Activated T-helper 17 cell treated with anti-CD3 and anti-CD28 coated beads, Interleukin-2, amount 50 U/mL, for 72 hours (primary cell): ENCODE measurements around the gene LRRK1. TPM values are rescaled to one million over a fixed set of nuclear protein-coding genes. Genes with fewer than 3 reads are reported as not detected.

Source experiments
- ATAC-seq: fragments of 150-1000 bp; cut with Tn5 transposase; replicated peaks from 2 replicates; pipeline ENCODE4 v1.10.0; 2021; ENCODE audit warnings: mild to moderate bottlenecking, moderate library complexity
- H3K27ac Mint-ChIP-seq: one replicate; pipeline ENCODE4 v1.8.0; 2022; ENCODE audit warnings: mixed read lengths
- H3K27me3 Mint-ChIP-seq: one replicate; pipeline ENCODE4 v1.8.0; 2022; ENCODE audit warnings: mixed read lengths
- H3K36me3 Mint-ChIP-seq: one replicate; pipeline ENCODE4 v1.8.0; 2022; ENCODE audit warnings: low read depth, mild to moderate bottlenecking, mixed read lengths
- H3K4me1 Mint-ChIP-seq: one replicate; pipeline ENCODE4 v1.8.0; 2022; ENCODE audit warnings: mixed read lengths
- H3K4me3 Mint-ChIP-seq: one replicate; pipeline ENCODE4 v1.8.0; 2022; ENCODE audit warnings: mild to moderate bottlenecking, mixed read lengths
- H3K9me3 Mint-ChIP-seq: one replicate; pipeline ENCODE4 v1.8.0; 2022; ENCODE audit warnings: mixed read lengths
- total RNA-seq, 2 donors: library from RNA; stranded (reverse); gene quantifications; one replicate each; pipeline ENCODE4 v1.2.3, GENCODE V29; 2022

LRRK1 gene
- total RNA-seq, 2 donors from 2014 or later, result 0.74 to 0.82 TPM

- H3K27me3 Mint-ChIP-seq, result no peaks in the 10 kb centered on the region
- H3K27ac Mint-ChIP-seq, result no peak overlapping the region
- H3K4me3 Mint-ChIP-seq, result no peak overlapping the region
- no peaks in the 10 kb centered on the region for H3K9me3 Mint-ChIP-seq
- peaks cover 5% of the 10 kb centered on the region for H3K4me1 Mint-ChIP-seq
- ATAC-seq, result no peak
- no peaks in the 10 kb centered on the region for H3K36me3 Mint-ChIP-seq
Measured at GRCh38 chr15:101017093-101017754, 98.1 kb downstream of the LRRK1 start.

- ATAC-seq, result no peak
- Mint-ChIP-seq H3K4me3 (no peak overlapping the region), H3K4me1 (peaks cover 5% of the 10 kb centered on the region), H3K27ac (no peak overlapping the region), H3K27me3 (no peaks in the 10 kb centered on the region), H3K36me3 (no peaks in the 10 kb centered on the region), H3K9me3 (no peaks in the 10 kb centered on the region)
Measured at GRCh38 chr15:101018016-101018415, 98.9 kb downstream of the LRRK1 start.

GRCh38 chr15:101018450-101018849 is 99.3 kb downstream of the LRRK1 start:
- peaks cover 5% of the 10 kb centered on the region for H3K4me1 Mint-ChIP-seq
- no peak overlapping the region for H3K4me3 Mint-ChIP-seq
- no peaks in the 10 kb centered on the region for H3K9me3 Mint-ChIP-seq
- no peaks in the 10 kb centered on the region for H3K36me3 Mint-ChIP-seq
- no peaks in the 10 kb centered on the region for H3K27me3 Mint-ChIP-seq
- no peak for ATAC-seq
- no peak overlapping the region for H3K27ac Mint-ChIP-seq

- no peak for ATAC-seq
- no peak overlapping the region for H3K4me3 Mint-ChIP-seq
- H3K27me3 Mint-ChIP-seq, result no peaks in the 10 kb centered on the region
- H3K9me3 Mint-ChIP-seq, result no peaks in the 10 kb centered on the region
- no peak overlapping the region for H3K27ac Mint-ChIP-seq
- H3K4me1 Mint-ChIP-seq, result peaks cover 5% of the 10 kb centered on the region
- no peaks in the 10 kb centered on the region for H3K36me3 Mint-ChIP-seq
Measured at GRCh38 chr15:101019366-101019896, 100.3 kb downstream of the LRRK1 start.

- no peaks in the 10 kb centered on the region for H3K9me3 Mint-ChIP-seq
- ATAC-seq, result no peak
- H3K4me1 Mint-ChIP-seq, result peaks cover under 1% of the 10 kb centered on the region
- no peak overlapping the region for H3K27ac Mint-ChIP-seq
- no peaks in the 10 kb centered on the region for H3K36me3 Mint-ChIP-seq
- no peaks in the 10 kb centered on the region for H3K27me3 Mint-ChIP-seq
- no peak overlapping the region for H3K4me3 Mint-ChIP-seq
Measured at GRCh38 chr15:101020451-101020850, 101.3 kb downstream of the LRRK1 start.

GRCh38 chr15:101020945-101021344 is 101.8 kb downstream of the LRRK1 start:
- no peak overlapping the region for H3K4me3 Mint-ChIP-seq
- ATAC-seq, result no peak
- H3K9me3 Mint-ChIP-seq, result no peaks in the 10 kb centered on the region
- no peaks in the 10 kb centered on the region for H3K36me3 Mint-ChIP-seq
- no peaks in the 10 kb centered on the region for H3K27me3 Mint-ChIP-seq
- no peak overlapping the region for H3K27ac Mint-ChIP-seq
- no peaks in the 10 kb centered on the region for H3K4me1 Mint-ChIP-seq

- no peaks in the 10 kb centered on the region for H3K4me1 Mint-ChIP-seq
- ATAC-seq, result no peak
- H3K9me3 Mint-ChIP-seq, result no peaks in the 10 kb centered on the region
- no peaks in the 10 kb centered on the region for H3K36me3 Mint-ChIP-seq
- no peak overlapping the region for H3K27ac Mint-ChIP-seq
- H3K4me3 Mint-ChIP-seq, result no peak overlapping the region
- H3K27me3 Mint-ChIP-seq, result no peaks in the 10 kb centered on the region
Measured at GRCh38 chr15:101022306-101022705, 103.1 kb downstream of the LRRK1 start.

- Mint-ChIP-seq H3K27ac (no peak overlapping the region), H3K36me3 (no peaks in the 10 kb centered on the region), H3K9me3 (no peaks in the 10 kb centered on the region), H3K4me3 (no peak overlapping the region), H3K27me3 (no peaks in the 10 kb centered on the region), H3K4me1 (no peaks in the 10 kb centered on the region)
- no peak for ATAC-seq
Measured at GRCh38 chr15:101022876-101023275, 103.7 kb downstream of the LRRK1 start.

- no peaks in the 10 kb centered on the region for H3K4me1 Mint-ChIP-seq
- no peaks in the 10 kb centered on the region for H3K27me3 Mint-ChIP-seq
- no peaks in the 10 kb centered on the region for H3K9me3 Mint-ChIP-seq
- H3K27ac Mint-ChIP-seq, result peak overlapping the region; percentile 58
- no peaks in the 10 kb centered on the region for H3K36me3 Mint-ChIP-seq
- H3K4me3 Mint-ChIP-seq, result no peak overlapping the region
- ATAC-seq, result no peak
Measured at GRCh38 chr15:101023501-101024072, 104.4 kb downstream of the LRRK1 start.

- Mint-ChIP-seq H3K4me1 (no peaks in the 10 kb centered on the region), H3K27me3 (no peaks in the 10 kb centered on the region), H3K36me3 (no peaks in the 10 kb centered on the region), H3K4me3 (no peak overlapping the region), H3K9me3 (no peaks in the 10 kb centered on the region), H3K27ac (peak overlapping the region; percentile 58)
- ATAC-seq, result no peak
Measured at GRCh38 chr15:101024073-101024695, 105.0 kb downstream of the LRRK1 start.

GRCh38 chr15:101024706-101025500 is 105.7 kb downstream of the LRRK1 start:
- H3K27me3 Mint-ChIP-seq, result no peaks in the 10 kb centered on the region
- no peak overlapping the region for H3K4me3 Mint-ChIP-seq
- H3K36me3 Mint-ChIP-seq, result no peaks in the 10 kb centered on the region
- no peaks in the 10 kb centered on the region for H3K4me1 Mint-ChIP-seq
- peak overlapping the region; percentile 6 for H3K27ac Mint-ChIP-seq
- H3K9me3 Mint-ChIP-seq, result no peaks in the 10 kb centered on the region
- ATAC-seq, result no peak

GRCh38 chr15:101025501-101025885 is 106.3 kb downstream of the LRRK1 start:
- no peaks in the 10 kb centered on the region for H3K9me3 Mint-ChIP-seq
- no peak overlapping the region for H3K4me3 Mint-ChIP-seq
- peaks cover under 1% of the 10 kb centered on the region for H3K27me3 Mint-ChIP-seq
- no peaks in the 10 kb centered on the region for H3K4me1 Mint-ChIP-seq
- H3K36me3 Mint-ChIP-seq, result no peaks in the 10 kb centered on the region
- H3K27ac Mint-ChIP-seq, result peak overlapping the region; percentile 6
- ATAC-seq, result no peak

GRCh38 chr15:101025896-101026631 is 106.9 kb downstream of the LRRK1 start:
- ATAC-seq, result no peak
- Mint-ChIP-seq H3K27me3 (peaks cover 6% of the 10 kb centered on the region), H3K27ac (no peak overlapping the region), H3K9me3 (no peaks in the 10 kb centered on the region), H3K36me3 (no peaks in the 10 kb centered on the region), H3K4me3 (no peak overlapping the region), H3K4me1 (no peaks in the 10 kb centered on the region)

- H3K36me3 Mint-ChIP-seq, result no peaks in the 10 kb centered on the region
- H3K27me3 Mint-ChIP-seq, result peaks cover 7% of the 10 kb centered on the region
- ATAC-seq, result no peak
- H3K4me1 Mint-ChIP-seq, result no peaks in the 10 kb centered on the region
- H3K4me3 Mint-ChIP-seq, result no peak overlapping the region
- no peak overlapping the region for H3K27ac Mint-ChIP-seq
- no peaks in the 10 kb centered on the region for H3K9me3 Mint-ChIP-seq
Measured at GRCh38 chr15:101026656-101027272, 107.6 kb downstream of the LRRK1 start.
